Choroid plexus epithelial cell (primary cell): ENCODE measurements around the gene ACRBP.

ENCODE experiments used
- DNase-seq: peaks from one replicate; pipeline ENCODE4 v3.0.0-alpha.2; 2010; ENCODE audit warnings: low read depth
- H3K4me3 ChIP-seq: 2 replicates; pipeline ENCODE4 v1.5.1; 2011; ENCODE audit warnings: low read depth, mild to moderate bottlenecking, control low read depth, low read length, moderate library complexity
- CTCF ChIP-seq: conservative IDR thresholded peaks from 2 replicates; pipeline ENCODE4 v1.5.1; 2011; ENCODE audit warnings: low read depth, mild to moderate bottlenecking, control low read depth, inconsistent platforms, low read length, moderate library complexity

The ACRBP gene

DNA sequence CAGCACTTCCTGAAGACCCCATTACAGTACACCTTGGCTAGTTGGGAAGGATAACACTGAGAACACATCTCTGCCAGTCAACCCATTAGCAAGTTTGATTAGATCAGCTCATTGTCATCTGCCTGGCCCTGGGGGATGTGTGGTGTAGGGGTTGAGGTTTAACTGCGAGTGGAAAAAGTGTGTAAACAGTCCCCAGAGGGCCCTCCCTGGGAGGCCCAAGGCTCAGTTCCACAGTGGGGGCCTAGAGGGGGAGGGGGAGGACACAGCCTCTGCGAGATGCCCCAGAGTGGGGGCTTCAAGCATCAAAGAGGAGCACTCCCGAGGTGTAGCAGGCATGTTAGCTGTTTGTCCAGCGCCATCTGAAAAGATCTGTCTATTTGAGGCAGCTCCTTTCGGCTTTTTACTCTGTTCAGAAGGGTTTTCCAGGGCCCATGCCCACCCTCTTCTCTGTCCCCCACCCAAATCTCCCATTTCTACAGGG is 11.8 kb downstream of the ACRBP start:
- DNase-seq = peak; percentile 28
- no peak overlapping the region for H3K4me3 ChIP-seq

GRCh38 chr12:6632026-6632983 is 14.9 kb downstream of the ACRBP start:
- TF ChIP-seq CTCF = no peak
- DNase-seq = no peak
- no peak overlapping the region for H3K4me3 ChIP-seq

More for the DNA sequence above, 11.8 kb downstream of the ACRBP start:
- TF ChIP-seq CTCF = no peak

DNA sequence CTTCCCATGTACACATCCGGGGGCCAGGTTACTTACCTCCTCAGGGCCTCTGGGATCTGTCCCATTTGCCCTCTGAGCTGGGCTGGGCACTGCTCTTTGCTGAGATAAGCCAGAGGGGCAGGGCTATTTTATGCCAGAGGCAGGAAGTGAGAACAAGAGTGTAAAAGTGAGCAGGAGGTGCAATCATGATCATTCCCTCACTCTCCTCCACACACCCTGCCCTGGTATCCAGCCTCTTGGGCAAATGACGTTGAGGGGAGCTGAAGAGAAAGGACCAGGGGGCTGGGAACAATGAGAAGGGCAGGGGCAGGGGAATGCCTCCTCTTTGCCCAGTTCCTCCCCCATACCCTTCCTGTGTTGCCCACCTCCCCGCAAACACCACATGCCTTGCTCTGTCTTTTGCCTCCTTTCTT is 15.7 kb downstream of the ACRBP start:
- no peak for DNase-seq
- H3K4me3 ChIP-seq = no peak overlapping the region
- no peak for TF ChIP-seq CTCF

DNA sequence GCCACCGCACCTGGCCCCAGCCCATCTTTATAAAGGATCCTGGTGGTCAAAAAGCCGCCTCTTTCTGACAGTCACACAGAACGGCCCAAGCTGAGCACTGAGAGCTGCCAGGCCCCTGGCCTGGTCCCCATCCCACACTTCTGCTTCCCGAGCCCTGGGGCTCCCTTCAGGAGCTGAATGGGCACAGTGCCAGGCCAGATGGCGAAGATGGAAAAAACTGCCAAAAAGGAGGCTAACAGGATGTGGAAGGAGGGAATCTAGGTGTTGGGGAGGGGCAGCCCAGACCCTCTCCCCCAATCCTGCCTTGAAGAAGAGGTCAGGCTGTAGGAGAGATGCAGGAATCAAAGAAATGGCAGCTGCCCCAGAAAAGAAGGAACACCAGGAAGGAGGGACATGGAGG is 16.5 kb downstream of the ACRBP start:
- no peak overlapping the region for H3K4me3 ChIP-seq
- no peak for TF ChIP-seq CTCF
- DNase-seq = no peak

DNA sequence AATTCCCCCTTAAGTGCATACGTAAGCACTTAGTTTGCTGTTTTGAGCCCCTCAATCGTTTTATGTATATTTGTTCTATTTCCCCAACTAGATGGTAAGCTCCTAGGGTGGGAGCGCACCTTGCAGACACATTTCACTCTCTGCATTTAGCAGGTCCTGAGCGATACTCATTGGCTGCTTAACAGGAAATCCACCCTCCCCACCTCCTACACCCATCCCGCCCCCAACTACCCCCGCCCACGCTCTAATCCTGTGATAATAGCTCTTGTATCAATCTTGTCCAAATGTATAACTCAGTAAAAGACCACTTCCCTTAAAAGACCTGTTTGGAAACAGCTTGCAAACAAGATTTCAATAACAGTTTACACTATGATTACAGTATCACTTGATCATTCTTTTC is 19.6 kb downstream of the ACRBP start:
- H3K4me3 ChIP-seq = no peak overlapping the region
- no peak for DNase-seq
- TF ChIP-seq CTCF = no peak

- no peak overlapping the region for H3K4me3 ChIP-seq
- DNase-seq = no peak
- TF ChIP-seq CTCF = no peak
These were observed 20.5 kb downstream of the ACRBP start for GRCh38 chr12:6626654-6627283.
